ENCODE data around the gene BAZ1A. TPM values are rescaled to one million over a fixed set of nuclear protein-coding genes. Genes with fewer than 3 reads are reported as not detected.

The BAZ1A gene
- total RNA-seq, 1 donor = 50.3 TPM

DNA sequence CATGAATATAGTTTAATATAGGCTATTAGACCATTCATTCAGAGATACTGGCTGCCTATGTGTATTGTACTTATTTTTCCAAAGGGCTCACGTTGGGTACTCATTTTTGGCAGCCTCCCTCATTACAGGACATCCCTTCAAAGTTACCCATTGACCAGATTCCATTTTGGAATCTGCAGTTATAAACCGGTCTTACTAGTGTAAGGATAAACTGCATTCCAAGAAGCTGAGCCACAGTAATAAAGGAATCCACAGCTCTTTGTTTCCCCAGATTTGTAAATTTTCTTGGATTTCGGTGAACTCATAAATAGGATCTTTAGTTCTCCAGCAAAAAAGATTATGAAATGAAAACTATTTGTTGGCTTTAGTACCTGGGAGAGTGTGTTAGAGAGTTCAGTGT, 141.9 kb downstream of the BAZ1A start:
- Histone ChIP-seq H3K9me3 (ENCODE audit: low read depth, low read length) (no peaks in the 10 kb centered on the region), H3K4me1 (ENCODE audit: insufficient read depth, low read length) (no peaks in the 10 kb centered on the region), H3K27me3 (ENCODE audit: insufficient read depth, low read length) (no peaks in the 10 kb centered on the region), H3K4me3 (ENCODE audit: low read length) (no peak overlapping the region)

DNA sequence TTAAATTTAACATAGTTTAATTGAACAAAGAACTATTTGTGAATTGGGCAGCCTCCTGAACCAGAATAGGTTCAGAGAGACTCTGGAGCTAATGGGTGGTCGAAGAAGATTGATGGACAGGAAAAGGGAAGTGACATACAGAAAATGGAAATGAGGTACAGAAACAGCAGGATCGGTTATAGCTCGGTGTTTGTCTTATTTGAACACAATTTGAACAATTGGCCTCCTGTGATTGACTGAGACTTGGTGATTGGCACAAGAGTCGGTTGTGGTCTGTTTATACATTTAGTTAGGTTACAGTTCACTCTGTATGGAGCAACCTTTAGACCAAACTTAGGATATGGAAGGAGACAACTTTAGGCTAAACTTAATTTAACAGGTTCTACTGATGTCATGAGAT, 142.4 kb downstream of the BAZ1A start:
- H3K9me3 ChIP-seq (ENCODE audit: low read depth, low read length) = no peaks in the 10 kb centered on the region
- H3K4me3 ChIP-seq (ENCODE audit: low read length) = no peak overlapping the region
- no peaks in the 10 kb centered on the region for H3K27me3 ChIP-seq (ENCODE audit: insufficient read depth, low read length)
- H3K4me1 ChIP-seq (ENCODE audit: insufficient read depth, low read length) = no peaks in the 10 kb centered on the region

DNA sequence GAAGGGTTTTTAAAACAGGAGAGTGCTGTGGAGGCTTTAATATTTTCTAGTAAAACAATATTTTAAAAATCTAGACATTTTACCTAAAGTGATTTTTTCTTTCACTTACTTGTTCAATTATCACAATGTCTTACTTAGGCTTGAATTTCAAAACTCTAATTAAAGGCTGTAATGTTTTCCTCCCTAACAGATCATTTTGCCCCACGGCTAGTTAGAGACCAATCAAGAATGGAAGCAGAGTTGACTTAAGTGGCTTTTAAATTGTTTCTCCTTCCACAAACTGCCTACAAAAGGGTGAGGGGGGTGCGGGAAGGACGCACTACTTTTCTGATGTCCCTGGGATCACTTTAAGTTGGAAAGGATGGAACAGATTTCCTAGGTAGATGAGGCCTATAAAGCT, 151.3 kb downstream of the BAZ1A start:
- Histone ChIP-seq H3K4me3 (ENCODE audit: low read length) (no peak overlapping the region), H3K9me3 (ENCODE audit: low read depth, low read length) (no peaks in the 10 kb centered on the region), H3K27me3 (ENCODE audit: insufficient read depth, low read length) (no peaks in the 10 kb centered on the region), H3K4me1 (ENCODE audit: insufficient read depth, low read length) (no peaks in the 10 kb centered on the region)

DNA sequence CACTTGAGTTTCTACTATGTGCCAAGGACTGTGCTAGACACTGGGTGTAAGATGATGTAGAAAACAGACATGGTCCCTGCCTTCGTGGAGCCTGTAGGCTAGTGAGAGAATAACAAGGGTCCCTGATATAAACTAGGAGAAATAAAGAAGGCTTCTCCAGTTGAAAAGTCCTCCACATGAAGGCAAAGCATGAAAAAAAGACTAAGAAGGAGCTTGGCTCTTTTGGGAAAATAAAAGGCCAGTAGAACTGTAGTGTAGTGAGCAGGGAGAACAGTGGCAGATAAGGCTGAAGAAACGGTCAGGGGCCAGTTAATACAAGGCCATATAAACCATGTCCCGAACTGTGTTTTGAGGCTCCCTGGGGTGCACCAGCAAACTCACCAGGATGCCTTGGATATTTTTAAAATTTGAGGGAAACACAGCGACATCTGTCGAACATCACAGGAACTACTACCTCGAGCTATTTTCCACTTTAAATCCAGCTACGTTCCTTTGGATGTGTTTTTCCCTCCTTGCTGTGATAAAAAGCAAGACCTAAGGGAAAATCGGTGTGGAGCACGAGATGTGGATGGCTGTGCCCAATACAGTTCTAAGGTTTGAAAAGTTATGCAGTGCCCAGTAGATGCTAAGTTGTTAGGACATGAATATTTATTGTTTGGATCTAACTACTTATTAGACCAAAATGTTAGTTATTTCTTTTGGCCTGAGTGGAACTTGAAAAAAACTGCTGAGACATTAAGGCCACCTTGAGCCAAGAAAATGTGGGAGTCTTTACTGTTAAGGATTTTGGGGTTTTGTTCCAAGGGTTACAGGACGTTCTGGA, 152.2 kb downstream of the BAZ1A start:
- no peaks in the 10 kb centered on the region for H3K27me3 ChIP-seq (ENCODE audit: insufficient read depth, low read length)
- H3K4me3 ChIP-seq (ENCODE audit: low read length) = no peak overlapping the region
- H3K9me3 ChIP-seq (ENCODE audit: low read depth, low read length) = no peaks in the 10 kb centered on the region
- H3K4me1 ChIP-seq (ENCODE audit: insufficient read depth, low read length) = no peaks in the 10 kb centered on the region

DNA sequence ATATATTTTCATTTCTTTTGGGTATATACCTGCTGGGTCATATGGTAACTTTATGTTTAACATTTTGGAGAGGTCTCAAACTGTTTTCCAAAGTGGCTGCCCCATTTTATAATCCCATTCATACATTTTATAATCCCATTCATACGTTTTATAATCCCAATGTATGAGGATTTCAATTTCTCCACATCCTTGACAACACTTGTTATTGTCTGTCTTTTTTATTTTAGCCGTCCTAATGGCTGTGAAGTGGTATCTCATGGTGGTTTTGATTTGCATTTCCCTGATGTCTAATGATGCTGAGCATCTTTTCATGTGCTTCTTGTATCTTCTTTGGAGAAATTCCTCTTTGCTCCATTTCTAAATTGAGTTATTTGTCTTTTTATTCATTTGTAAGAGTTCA, 154.0 kb downstream of the BAZ1A start:
- Histone ChIP-seq H3K4me3 (ENCODE audit: low read length) (no peak overlapping the region), H3K4me1 (ENCODE audit: insufficient read depth, low read length) (no peaks in the 10 kb centered on the region), H3K9me3 (ENCODE audit: low read depth, low read length) (no peaks in the 10 kb centered on the region), H3K27me3 (ENCODE audit: insufficient read depth, low read length) (no peaks in the 10 kb centered on the region)

DNA sequence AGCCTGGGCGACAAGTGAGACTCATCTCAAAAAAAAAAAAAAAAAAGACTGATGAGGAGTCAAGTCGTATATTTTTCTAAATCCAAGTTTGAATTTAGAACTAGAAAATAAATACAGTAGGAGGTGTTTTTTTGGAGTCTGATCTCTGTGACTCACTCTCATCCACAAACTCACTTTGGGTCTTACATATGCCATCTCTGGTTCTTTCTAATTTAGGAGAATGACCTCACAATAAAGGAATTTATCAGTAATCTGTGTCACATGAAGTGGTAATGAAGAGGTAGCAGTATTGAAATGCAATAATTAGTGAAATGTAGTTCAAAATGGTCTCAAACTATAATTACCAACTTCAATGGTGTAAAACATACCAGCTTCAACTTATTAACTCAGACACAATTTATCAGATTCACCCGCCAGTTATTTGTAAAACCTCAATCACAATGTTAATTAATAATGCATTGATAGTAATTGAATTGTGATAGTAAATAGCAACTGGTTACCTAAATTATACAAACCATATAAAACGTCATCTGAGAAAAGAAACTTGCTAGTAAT, 156.3 kb downstream of the BAZ1A start:
- H3K4me3 ChIP-seq (ENCODE audit: low read length) = no peak overlapping the region
- H3K4me1 ChIP-seq (ENCODE audit: insufficient read depth, low read length) = peaks cover 7% of the 10 kb centered on the region
- H3K9me3 ChIP-seq (ENCODE audit: low read depth, low read length) = no peaks in the 10 kb centered on the region
- no peaks in the 10 kb centered on the region for H3K27me3 ChIP-seq (ENCODE audit: insufficient read depth, low read length)

DNA sequence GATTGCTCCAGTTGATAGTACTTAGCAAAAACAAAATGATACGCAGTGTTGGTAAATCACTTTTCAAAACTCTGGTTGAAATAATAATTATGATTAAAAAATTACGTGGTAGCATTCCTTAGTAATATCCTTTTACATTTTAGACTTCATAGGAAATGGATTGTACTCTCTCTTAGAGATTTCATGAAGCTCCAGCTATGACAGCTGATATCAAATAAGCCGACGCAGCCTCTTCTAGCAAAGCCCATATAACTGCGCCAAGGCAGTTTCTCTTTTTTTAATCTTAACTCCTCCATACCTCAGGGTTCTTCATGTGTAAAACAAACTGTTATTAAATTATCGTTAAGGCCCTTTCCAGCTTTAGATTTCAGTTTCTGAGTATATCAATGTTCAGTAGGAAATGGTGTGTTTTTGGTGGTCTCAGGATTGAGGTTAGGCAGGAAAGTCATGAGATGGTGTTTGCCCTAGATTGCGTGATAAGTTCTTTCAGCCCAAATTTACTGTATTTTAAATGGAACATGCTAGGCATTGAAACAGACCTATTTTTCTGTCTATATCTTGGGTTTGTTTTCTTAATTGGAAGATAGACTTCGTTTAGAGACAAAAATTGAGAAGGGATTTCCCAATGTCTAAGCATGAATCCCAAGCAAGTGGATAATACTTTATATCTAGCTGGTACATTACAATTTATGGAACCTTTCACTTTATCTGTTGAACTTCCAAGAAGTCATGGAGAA, 159.9 kb downstream of the BAZ1A start:
- H3K4me1 ChIP-seq (ENCODE audit: insufficient read depth, low read length) = peaks cover 13% of the 10 kb centered on the region
- H3K4me3 ChIP-seq (ENCODE audit: low read length) = peak overlapping the region; percentile 71
- H3K9me3 ChIP-seq (ENCODE audit: low read depth, low read length) = no peaks in the 10 kb centered on the region
- H3K27me3 ChIP-seq (ENCODE audit: insufficient read depth, low read length) = no peaks in the 10 kb centered on the region

DNA sequence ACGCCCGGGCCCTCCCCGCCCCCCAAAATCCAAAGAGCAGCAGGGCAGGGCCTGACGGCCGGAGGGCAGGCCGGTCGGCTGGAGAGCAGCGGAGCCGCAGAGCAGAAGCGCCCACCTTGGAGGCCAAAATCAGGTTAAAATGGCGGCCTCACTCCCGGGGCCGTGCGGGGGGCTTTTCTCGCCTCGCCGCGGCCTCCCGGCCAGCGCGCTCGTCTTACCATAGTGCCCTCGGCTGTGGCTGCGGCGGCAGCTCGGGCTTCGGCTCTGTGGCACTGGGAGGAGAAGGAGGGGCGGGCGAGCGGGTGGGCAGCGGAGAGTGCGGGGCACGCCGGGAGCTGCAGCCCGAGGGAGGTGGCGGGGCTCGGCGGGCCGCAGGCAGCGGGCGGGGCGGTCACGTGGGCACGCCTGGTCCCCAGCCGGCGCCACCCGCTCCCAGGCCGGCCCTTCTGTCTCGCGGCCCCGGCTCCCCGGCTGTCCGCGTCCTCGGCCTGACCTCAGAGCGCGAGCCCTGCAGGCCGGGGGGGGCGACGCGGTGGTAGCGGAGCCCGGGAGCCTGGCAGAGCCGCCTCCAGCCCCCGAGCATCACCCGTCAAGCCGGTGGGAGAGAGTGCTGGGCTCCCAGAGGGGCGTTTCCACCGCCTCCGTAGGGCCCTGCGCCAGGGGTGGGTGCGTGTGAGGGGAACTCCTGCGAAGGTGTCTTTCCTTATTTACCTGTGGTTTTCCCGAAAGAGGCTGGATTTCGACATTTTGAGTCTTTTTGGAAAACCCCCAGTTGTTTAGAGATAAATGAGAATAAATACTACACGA, 160.6 kb downstream of the BAZ1A start, which contains the start of gene CFL2:
CFL2 (minus strand) TSS at position 274 of the 807 bp plus-strand sequence; CDS start at position 221, 53 bp downstream.
- no peaks in the 10 kb centered on the region for H3K27me3 ChIP-seq (ENCODE audit: insufficient read depth, low read length)
- H3K4me1 ChIP-seq (ENCODE audit: insufficient read depth, low read length) = peaks cover 13% of the 10 kb centered on the region
- no peaks in the 10 kb centered on the region for H3K9me3 ChIP-seq (ENCODE audit: low read depth, low read length)
- peak within 1 kb of the TSS; percentile 71 for H3K4me3 ChIP-seq (ENCODE audit: low read length)

DNA sequence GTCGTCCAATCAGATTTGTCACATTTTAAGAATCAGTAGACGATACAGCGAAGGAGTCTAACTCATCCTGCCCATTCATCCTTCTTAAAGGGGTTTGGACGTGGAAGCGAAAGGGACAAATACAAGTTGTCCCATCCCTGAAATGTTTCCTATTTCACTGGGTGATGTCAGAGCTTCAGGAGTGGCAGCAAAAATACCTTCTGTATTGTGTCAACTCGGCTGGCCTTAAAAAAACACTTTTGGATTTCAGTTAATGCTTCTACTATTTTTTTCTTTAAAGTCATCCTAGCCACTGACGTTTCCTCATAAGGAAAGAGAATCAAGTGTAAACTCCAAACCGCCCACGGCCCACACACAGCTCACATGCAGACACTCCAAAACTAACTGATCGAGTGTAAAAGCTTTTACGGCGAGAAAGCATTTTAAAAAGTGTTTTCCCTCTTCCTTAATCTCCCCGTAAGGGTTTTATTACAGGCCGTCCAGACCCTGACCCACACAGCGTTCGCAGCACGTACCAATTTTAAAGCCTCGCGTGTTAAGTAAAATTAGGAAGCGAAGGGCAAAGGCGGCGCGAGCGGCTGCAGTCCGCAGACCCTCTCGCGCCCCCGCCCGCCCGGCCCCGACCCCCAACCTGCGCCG, 161.4 kb downstream of the BAZ1A start:
- Histone ChIP-seq H3K4me3 (ENCODE audit: low read length) (peak overlapping the region; percentile 71), H3K27me3 (ENCODE audit: insufficient read depth, low read length) (no peaks in the 10 kb centered on the region)

DNA sequence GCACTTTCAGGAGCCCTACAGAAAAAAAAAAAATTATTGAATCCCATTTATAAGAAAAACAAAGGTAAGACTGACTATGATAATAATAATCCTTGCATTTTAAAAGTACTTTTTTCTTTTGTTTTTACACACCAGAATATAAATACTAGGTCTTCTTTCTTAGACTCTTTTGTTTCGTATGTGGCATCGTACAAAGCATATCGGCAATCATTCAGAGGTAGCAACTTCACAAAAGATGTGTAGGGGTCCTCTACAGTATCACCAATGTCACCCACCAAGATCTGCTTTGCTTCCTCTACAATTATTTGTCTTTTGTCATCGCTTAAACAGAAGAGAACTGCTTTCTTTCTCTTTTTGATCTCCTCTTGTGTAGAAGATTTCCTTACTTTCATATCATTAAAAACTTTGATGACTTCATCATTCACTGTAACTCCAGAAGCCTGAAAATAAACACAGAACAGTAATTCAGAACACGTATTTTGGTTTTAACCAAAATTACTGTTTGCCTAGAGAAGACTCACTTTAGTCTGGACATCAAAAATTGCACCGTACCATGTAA, 162.0 kb downstream of the BAZ1A start:
- H3K4me3 ChIP-seq (ENCODE audit: low read length) = no peak overlapping the region
- no peaks in the 10 kb centered on the region for H3K9me3 ChIP-seq (ENCODE audit: low read depth, low read length)
- H3K4me1 ChIP-seq (ENCODE audit: insufficient read depth, low read length) = peaks cover 13% of the 10 kb centered on the region
- no peaks in the 10 kb centered on the region for H3K27me3 ChIP-seq (ENCODE audit: insufficient read depth, low read length)

More for the DNA sequence above, 161.4 kb downstream of the BAZ1A start:
- H3K9me3 ChIP-seq (ENCODE audit: low read depth, low read length) = no peaks in the 10 kb centered on the region
- peaks cover 13% of the 10 kb centered on the region for H3K4me1 ChIP-seq (ENCODE audit: insufficient read depth, low read length)

DNA sequence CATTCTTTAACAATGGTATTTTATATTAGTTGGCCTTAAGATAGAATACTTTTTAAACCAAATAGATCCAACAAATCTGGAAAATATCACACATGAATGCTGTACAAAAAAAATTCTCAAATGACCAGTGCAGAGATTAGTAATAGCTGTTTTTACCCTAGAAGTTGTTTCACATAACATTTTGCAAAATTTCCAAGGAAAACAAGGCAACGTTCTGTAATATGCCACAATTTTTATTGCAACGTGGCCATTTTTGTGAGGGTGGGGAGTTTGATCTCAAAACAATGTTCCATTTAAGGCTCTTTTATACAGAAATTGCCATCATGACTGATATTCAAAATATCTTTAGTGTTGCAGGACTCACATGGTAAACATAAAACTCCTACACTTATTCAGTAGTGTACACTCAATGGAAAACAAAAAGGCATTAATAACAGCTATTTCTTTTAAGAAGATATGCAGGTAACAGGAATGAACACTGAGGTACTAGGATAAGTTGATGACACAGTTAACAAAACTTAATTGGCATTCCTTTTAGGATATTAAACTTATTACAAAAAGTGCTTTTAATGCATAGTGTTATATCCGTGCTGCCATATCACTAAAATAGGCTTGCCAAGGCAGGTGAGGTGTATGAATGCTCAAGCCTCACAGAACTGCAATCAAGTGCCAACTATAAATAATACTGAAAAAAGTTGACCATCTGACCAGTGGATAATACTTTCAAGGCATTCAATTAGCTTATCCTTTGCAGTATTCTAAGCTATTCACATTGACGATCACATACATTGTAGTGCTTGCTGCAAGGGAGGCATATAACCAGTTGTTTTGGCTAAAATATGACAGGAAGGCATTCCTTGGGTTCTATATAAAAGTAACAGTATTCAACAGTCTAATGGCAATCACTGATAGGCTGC, 163.1 kb downstream of the BAZ1A start:
- Histone ChIP-seq H3K4me3 (ENCODE audit: low read length) (no peak overlapping the region), H3K4me1 (ENCODE audit: insufficient read depth, low read length) (peaks cover 13% of the 10 kb centered on the region)

DNA sequence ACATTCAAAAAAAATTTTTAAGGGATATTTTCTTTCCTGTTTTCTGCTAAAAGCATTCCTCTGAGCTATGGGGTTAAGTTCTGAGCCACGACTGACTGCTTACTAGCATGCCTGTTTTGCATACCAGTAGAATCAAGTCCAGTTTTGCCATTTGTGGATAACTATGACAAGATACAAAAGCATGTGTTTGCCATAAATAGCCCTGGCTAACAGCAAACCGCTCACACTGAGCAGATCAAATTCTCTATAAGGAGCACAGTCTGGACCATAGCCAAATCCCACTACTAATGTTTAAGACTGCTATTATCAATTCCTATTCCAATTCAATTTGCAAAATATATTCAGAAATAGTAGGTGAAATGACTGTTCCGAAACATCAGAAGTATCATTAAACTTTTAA, 164.0 kb downstream of the BAZ1A start:
- no peak overlapping the region for H3K4me3 ChIP-seq (ENCODE audit: low read length)
- no peaks in the 10 kb centered on the region for H3K9me3 ChIP-seq (ENCODE audit: low read depth, low read length)
- H3K27me3 ChIP-seq (ENCODE audit: insufficient read depth, low read length) = no peaks in the 10 kb centered on the region
- peaks cover 13% of the 10 kb centered on the region for H3K4me1 ChIP-seq (ENCODE audit: insufficient read depth, low read length)

More for the DNA sequence above, 163.1 kb downstream of the BAZ1A start:
- H3K9me3 ChIP-seq (ENCODE audit: low read depth, low read length) = no peaks in the 10 kb centered on the region
- H3K27me3 ChIP-seq (ENCODE audit: insufficient read depth, low read length) = no peaks in the 10 kb centered on the region

DNA sequence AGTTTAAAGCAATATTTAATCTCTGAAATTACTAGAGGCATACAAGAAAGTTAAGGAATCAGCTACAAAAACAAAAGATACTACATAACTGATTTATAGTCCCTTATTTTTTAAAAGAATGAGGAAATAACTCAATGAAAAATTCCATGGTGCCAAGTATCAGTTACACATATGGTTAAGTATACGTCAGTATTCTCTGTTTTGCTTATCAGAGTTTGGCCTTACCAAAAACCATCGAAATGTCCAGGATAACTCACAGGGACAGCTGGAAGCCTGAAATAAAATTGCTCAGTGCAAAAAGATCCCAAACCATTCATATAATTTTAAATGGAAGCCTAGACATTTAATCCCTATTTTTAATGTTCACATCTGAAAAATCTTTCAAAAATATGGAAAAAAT, 164.4 kb downstream of the BAZ1A start:
- H3K4me1 ChIP-seq (ENCODE audit: insufficient read depth, low read length) = peaks cover 13% of the 10 kb centered on the region
- H3K27me3 ChIP-seq (ENCODE audit: insufficient read depth, low read length) = no peaks in the 10 kb centered on the region
- H3K4me3 ChIP-seq (ENCODE audit: low read length) = no peak overlapping the region
- no peaks in the 10 kb centered on the region for H3K9me3 ChIP-seq (ENCODE audit: low read depth, low read length)
